Suprapubic skin (tissue), 4 donors: ENCODE results near the gene SFT2D3. TPM values are rescaled to one million over a fixed set of nuclear protein-coding genes. Genes with fewer than 3 reads are reported as not detected.

Experiments used
- DNase-seq, 2 donors: peaks; one replicate each; pipeline ENCODE4 v3.0.0-alpha.2; 2019; ENCODE audit warnings: low spot score in 2 of 2
- H3K27ac ChIP-seq: fragments of 200-600 bp; sonication (generic); one replicate; pipeline ENCODE4 v1.5.1; 2019
- H3K27me3 ChIP-seq: fragments of 200-600 bp; sonication (generic); one replicate; pipeline ENCODE4 v1.5.1; 2019
- H3K36me3 ChIP-seq: fragments of 200-600 bp; sonication (generic); one replicate; pipeline ENCODE4 v1.5.1; 2019
- H3K4me1 ChIP-seq: fragments of 200-600 bp; sonication (generic); one replicate; pipeline ENCODE4 v1.5.1; 2019
- H3K4me3 ChIP-seq: fragments of 200-600 bp; sonication (generic); one replicate; pipeline ENCODE4 v1.5.1; 2019; ENCODE audit warnings: mild to moderate bottlenecking
- H3K9me3 ChIP-seq: fragments of 200-600 bp; sonication (generic); one replicate; pipeline ENCODE4 v1.5.1; 2019
- CTCF ChIP-seq, 2 donors: fragments of 200-600 bp in 1 of 2; fragments of 450-650 bp in 1 of 2; sonication (generic) in 1 of 2; IDR thresholded peaks; one replicate each; pipeline ENCODE4 v1.5.1; 2016 to 2019; ENCODE audit warnings: antibody characterized with exemption in 2 of 2, mild to moderate bottlenecking in 1 of 2, moderate library complexity in 1 of 2
- EP300 ChIP-seq: sonication (generic); formaldehyde crosslinking; IDR thresholded peaks from one replicate; pipeline ENCODE4 v1.6.1; 2017; ENCODE audit warnings: antibody characterized with exemption
- POLR2A ChIP-seq, 2 donors: fragments of 450-650 bp; IDR thresholded peaks; one replicate each; pipeline ENCODE4 v1.6.1; 2017; ENCODE audit warnings: antibody characterized with exemption in 2 of 2, mild to moderate bottlenecking in 2 of 2, moderate library complexity in 2 of 2
- POLR2AphosphoS5 ChIP-seq, 3 donors: sonication (generic); formaldehyde crosslinking; IDR thresholded peaks; one replicate each; pipeline ENCODE4 v1.6.1; 2017; ENCODE audit warnings: antibody characterized with exemption in 3 of 3
- WGBS: methylation state at CpG from one replicate; pipeline ENCODE4 v1.1.5; 2018; 5-methylcytosine and 5-hydroxymethylcytosine counted together
- total RNA-seq, 4 donors: library from RNA; depleted of rRNA; stranded (reverse); fragments of >200 nt; gene quantifications; one replicate each; pipeline ENCODE4 v1.1.0, GENCODE V29; 2016

SFT2D3 gene
- total RNA-seq, 4 donors from 2014 or later, result 10.2 to 15.9 (median 12.2) TPM

- Histone ChIP-seq H3K9me3 (no peaks in the 10 kb centered on the region), H3K27ac (no peak overlapping the region), H3K36me3 (no peaks in the 10 kb centered on the region), H3K4me3 (no peak overlapping the region), H3K27me3 (no peaks in the 10 kb centered on the region), H3K4me1 (peaks cover 32% of the 10 kb centered on the region)
- no peak for TF ChIP-seq POLR2A (IDR thresholded peaks at IDR 0.05)
- no peak for TF ChIP-seq CTCF (IDR thresholded peaks at IDR 0.05)
- TF ChIP-seq EP300, result no peak
- TF ChIP-seq POLR2AphosphoS5 (IDR thresholded peaks at IDR 0.05), result no peak
- WGBS, result 95% methylated on average over 27 of the region's 27 CpGs
- DNase-seq, result peak in 1 of 2 donors; percentile 55
These were observed 2.5 kb upstream of the SFT2D3 start for GRCh38 chr2:127698553-127699355.

- H3K27ac ChIP-seq, result peak overlapping the region; percentile 99
- H3K9me3 ChIP-seq, result no peaks in the 10 kb centered on the region
- 52% methylated on average over 17 of the region's 17 CpGs for WGBS
- H3K36me3 ChIP-seq, result no peaks in the 10 kb centered on the region
- peak in 1 of 2 donors; percentile 84 for DNase-seq
- TF ChIP-seq POLR2A (IDR thresholded peaks at IDR 0.05), result no peak
- no peak for TF ChIP-seq CTCF (IDR thresholded peaks at IDR 0.05)
- TF ChIP-seq POLR2AphosphoS5 (IDR thresholded peaks at IDR 0.05), result no peak
- TF ChIP-seq EP300, result no peak
- H3K4me3 ChIP-seq, result peak overlapping the region; percentile 83
- no peaks in the 10 kb centered on the region for H3K27me3 ChIP-seq
- peaks cover 43% of the 10 kb centered on the region for H3K4me1 ChIP-seq
These were observed 637 bp upstream of the SFT2D3 start for GRCh38 chr2:127700527-127701192.

- under 1% methylated on average over 48 of the region's 108 CpGs for WGBS
- no peaks in the 10 kb centered on the region for H3K9me3 ChIP-seq
- peak overlapping the region; percentile 83 for H3K4me3 ChIP-seq
- peak; percentile 87 to 89 for DNase-seq
- peaks cover 50% of the 10 kb centered on the region for H3K4me1 ChIP-seq
- H3K36me3 ChIP-seq, result peaks cover 4% of the 10 kb centered on the region
- no peaks in the 10 kb centered on the region for H3K27me3 ChIP-seq
- TF ChIP-seq EP300 (no peak), POLR2AphosphoS5 (IDR thresholded peaks at IDR 0.05) (peak in 2 of 3 donors; percentile 44 to 71), CTCF (IDR thresholded peaks at IDR 0.05) (peak; percentile 6 to 33), POLR2A (IDR thresholded peaks at IDR 0.05) (no peak)
- peak overlapping the region; percentile 99 for H3K27ac ChIP-seq
These were observed 526 bp downstream of the SFT2D3 start for GRCh38 chr2:127701651-127702394.

GRCh38 chr2:127702395-127703009, 1.2 kb downstream of the SFT2D3 start:
- H3K36me3 ChIP-seq, result peaks cover 6% of the 10 kb centered on the region
- no peak for DNase-seq
- no peak for TF ChIP-seq POLR2A (IDR thresholded peaks at IDR 0.05)
- TF ChIP-seq CTCF (IDR thresholded peaks at IDR 0.05), result no peak
- no peak for TF ChIP-seq POLR2AphosphoS5 (IDR thresholded peaks at IDR 0.05)
- TF ChIP-seq EP300, result no peak
- peak overlapping the region; percentile 83 for H3K4me3 ChIP-seq
- no peaks in the 10 kb centered on the region for H3K9me3 ChIP-seq
- peaks cover 54% of the 10 kb centered on the region for H3K4me1 ChIP-seq
- H3K27ac ChIP-seq, result peak overlapping the region; percentile 99
- WGBS, result 63% methylated on average over 19 of the region's 19 CpGs
- H3K27me3 ChIP-seq, result no peaks in the 10 kb centered on the region
